CD8-positive, alpha-beta memory T cell (primary cell): ENCODE measurements around the gene RTN4. TPM values are rescaled to one million over a fixed set of nuclear protein-coding genes. Genes with fewer than 3 reads are reported as not detected.

Experiments
- CTCF ChIA-PET: fragments of 350-600 bp; sonication (Branson Sonifier 250); formaldehyde crosslinking; loops from one replicate; lab custom pipeline; 2021; ENCODE audit warnings: antibody characterized with exemption; lab: Charles Lee
- POLR2A ChIA-PET: fragments of 350-600 bp; sonication (Branson Sonifier 250); formaldehyde crosslinking; loops from one replicate; lab custom pipeline; 2021; ENCODE audit warnings: antibody characterized with exemption; lab: Charles Lee
- DNase-seq, 5 donors: peaks; one replicate each; pipeline versions ENCODE4 v3.0.0 to v3.0.0-alpha.2; 2020 to 2022; ENCODE audit warnings: mixed read lengths in 1 of 5
- H3K27ac ChIP-seq: one replicate; pipeline ENCODE4 v1.7.0; 2013; ENCODE audit warnings: low read depth, mild to moderate bottlenecking, low read length, moderate library complexity
- H3K27me3 ChIP-seq: 2 replicates; pipeline ENCODE4 v1.7.0; 2013; ENCODE audit warnings: low read length, mild to moderate bottlenecking; ENCODE audit not compliant: insufficient read depth, poor library complexity, severe bottlenecking
- H3K36me3 ChIP-seq: 2 replicates; pipeline ENCODE4 v1.7.0; 2013; ENCODE audit warnings: mild to moderate bottlenecking, low read length, moderate library complexity; ENCODE audit not compliant: insufficient read depth
- H3K4me1 ChIP-seq: 2 replicates; pipeline ENCODE4 v1.7.0; 2013; ENCODE audit warnings: mild to moderate bottlenecking, low read length, moderate library complexity; ENCODE audit not compliant: insufficient read depth
- H3K4me3 ChIP-seq: 2 replicates; pipeline ENCODE4 v1.7.0; 2013; ENCODE audit warnings: mild to moderate bottlenecking, low read length
- H3K9me3 ChIP-seq: 2 replicates; pipeline ENCODE4 v1.7.0; 2013; ENCODE audit warnings: mild to moderate bottlenecking, low read length
- H3K27ac Mint-ChIP-seq, 8 donors: one replicate each; pipeline ENCODE4 v1.8.0; 2020 to 2021; ENCODE audit warnings: mixed read lengths in 8 of 8, mild to moderate bottlenecking in 6 of 8, inconsistent platforms in 3 of 8, moderate library complexity in 3 of 8
- H3K27me3 Mint-ChIP-seq, 2 donors: one replicate each; pipeline ENCODE4 v1.8.0; 2020 to 2021; ENCODE audit warnings: mixed read lengths in 2 of 2, mild to moderate bottlenecking in 1 of 2, moderate library complexity in 1 of 2
- H3K36me3 Mint-ChIP-seq, 3 donors: one replicate each; pipeline ENCODE4 v1.8.0; 2020 to 2021; ENCODE audit warnings: mixed read lengths in 3 of 3, inconsistent platforms in 1 of 3, mild to moderate bottlenecking in 1 of 3
- H3K4me1 Mint-ChIP-seq, 3 donors: one replicate each; pipeline ENCODE4 v1.8.0; 2020 to 2021; ENCODE audit warnings: mixed read lengths in 3 of 3, inconsistent platforms in 1 of 3, mild to moderate bottlenecking in 1 of 3
- H3K4me3 Mint-ChIP-seq, 7 donors: one replicate each; pipeline ENCODE4 v1.8.0; 2020 to 2021; ENCODE audit warnings: mixed read lengths in 7 of 7, mild to moderate bottlenecking in 6 of 7, moderate library complexity in 4 of 7, inconsistent platforms in 2 of 7
- H3K9me3 Mint-ChIP-seq, 5 donors: one replicate each; pipeline ENCODE4 v1.8.0; 2020 to 2022; ENCODE audit warnings: mixed read lengths in 5 of 5, mild to moderate bottlenecking in 3 of 5, moderate library complexity in 2 of 5, inconsistent platforms in 1 of 5
- polyA plus RNA-seq: library from polyadenylated mRNA; unstranded; fragments of 300-500 nt; fragmentation: Illumina TruSeq; gene quantifications from one replicate; pipeline ENCODE4 v1.2.3, GENCODE V29; 2021
- total RNA-seq, 2 experiments: library from RNA; stranded (reverse); gene quantifications; one replicate each; pipeline ENCODE4 v1.2.3, GENCODE V29; 2021

RTN4 gene
- total and polyA plus RNA-seq, 3 experiments from 2014 or later: 100 to 110 (median 105) TPM

DNA sequence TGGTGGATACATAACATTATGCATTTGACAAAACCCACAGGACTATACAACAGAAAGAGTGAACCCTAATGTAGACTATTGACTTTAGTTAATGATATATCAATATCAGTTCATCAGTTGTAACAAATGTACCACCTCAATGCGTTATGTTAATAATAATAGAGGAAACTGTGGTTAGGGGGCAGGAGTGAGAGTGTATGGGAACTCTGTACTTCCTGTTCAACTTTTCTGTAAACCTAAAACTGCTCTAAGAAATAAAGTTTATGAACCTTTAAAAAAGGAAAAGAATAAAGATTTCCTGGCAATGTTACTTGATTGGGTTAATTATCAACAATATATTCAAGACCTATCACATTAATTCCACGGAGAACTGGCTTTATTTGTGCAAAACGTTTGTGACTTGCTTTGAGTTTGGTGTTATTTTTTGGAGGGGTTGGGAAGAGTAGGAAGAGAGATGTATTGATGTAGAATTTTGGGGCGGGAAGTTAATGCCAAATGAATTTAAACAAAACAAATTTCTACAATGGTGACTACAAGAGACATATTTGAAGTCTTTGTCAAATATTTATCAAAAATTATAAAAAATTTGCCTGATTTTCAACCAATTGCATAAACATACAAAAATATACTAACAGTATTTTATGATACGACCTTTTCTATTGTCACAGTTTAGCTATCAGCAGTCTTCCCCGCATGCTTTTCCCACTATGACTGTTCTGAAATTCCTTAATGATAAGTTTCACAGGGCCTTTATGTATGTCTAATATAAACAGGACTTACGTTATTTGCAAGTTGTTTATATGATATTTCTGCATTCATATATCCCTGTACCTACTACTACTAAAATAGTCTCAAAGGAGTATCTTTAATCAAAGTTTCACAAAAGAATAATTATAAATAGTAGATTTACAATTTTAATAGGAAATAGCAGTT is 2.1 kb upstream of the RTN4 start:
- Histone ChIP-seq H3K4me1 (peaks cover 43% of the 10 kb centered on the region), H3K4me3 (peak overlapping the region; percentile 46), H3K9me3 (no peaks in the 10 kb centered on the region), H3K27me3 (no peaks in the 10 kb centered on the region), H3K27ac (peak overlapping the region; percentile 93), H3K36me3 (no peaks in the 10 kb centered on the region)
- Mint-ChIP-seq H3K4me3 (peak overlapping the region; percentile 34 to 97 (median 42)), H3K27me3 (peaks cover 0 to 3% of the 10 kb centered on the region in 2 donors), H3K36me3 (peaks cover 0 to 18% (median 0%) of the 10 kb centered on the region in 3 donors), H3K27ac (peak overlapping the region in 7 of 8 donors; percentile 51 to 91 (median 81)), H3K4me1 (peaks cover 50 to 58% (median 58%) of the 10 kb centered on the region in 3 donors), H3K9me3 (no peaks in the 10 kb centered on the region)
- ChIA-PET CTCF (interaction anchor here (1.1 to 1.8 kb wide), 3 partner anchors 18 to 123 kb away, joined by 3 read pairs; no protein-coding TSS in a partner anchor), POLR2A (interaction anchor here (1.5 to 2.0 kb wide), 2 partner anchors 367 to 936 kb away, joined by 3 to 4 read pairs; partner anchors contain the start of gene CCDC88A)
- peak in 2 of 5 donors; percentile 15 to 29 for DNase-seq

GRCh38 chr2:55051026-55051866 is 995 bp upstream of the RTN4 start:
- Mint-ChIP-seq H3K27ac (peak overlapping the region; percentile 91 to 100 (median 99)), H3K9me3 (no peaks in the 10 kb centered on the region), H3K4me3 (peak overlapping the region; percentile 97 to 100 (median 99)), H3K27me3 (peaks cover 0 to 3% of the 10 kb centered on the region in 2 donors), H3K36me3 (peaks cover 0 to 18% (median 0%) of the 10 kb centered on the region in 3 donors), H3K4me1 (peaks cover 61 to 70% (median 70%) of the 10 kb centered on the region in 3 donors)
- H3K4me1 ChIP-seq: peaks cover 51% of the 10 kb centered on the region
- H3K36me3 ChIP-seq: no peaks in the 10 kb centered on the region
- peak in 4 of 5 donors; percentile 13 to 53 (median 31) for DNase-seq
- H3K27me3 ChIP-seq: no peaks in the 10 kb centered on the region
- peak overlapping the region; percentile 94 for H3K4me3 ChIP-seq
- H3K9me3 ChIP-seq: no peaks in the 10 kb centered on the region
- CTCF ChIA-PET: interaction anchor here (0.9 to 2.7 kb wide), 15 partner anchors 10 to 174 kb away, joined by 3 to 13 read pairs (median 4); no protein-coding TSS in a partner anchor
- peak overlapping the region; percentile 93 for H3K27ac ChIP-seq
- POLR2A ChIA-PET: interaction anchor here (0.6 to 2.0 kb wide), 10 partner anchors 17 to 935 kb away, joined by 3 to 11 read pairs (median 4); partner anchors contain the start of genes CCDC88A, CFAP36, CLHC1 and RPS27A

DNA sequence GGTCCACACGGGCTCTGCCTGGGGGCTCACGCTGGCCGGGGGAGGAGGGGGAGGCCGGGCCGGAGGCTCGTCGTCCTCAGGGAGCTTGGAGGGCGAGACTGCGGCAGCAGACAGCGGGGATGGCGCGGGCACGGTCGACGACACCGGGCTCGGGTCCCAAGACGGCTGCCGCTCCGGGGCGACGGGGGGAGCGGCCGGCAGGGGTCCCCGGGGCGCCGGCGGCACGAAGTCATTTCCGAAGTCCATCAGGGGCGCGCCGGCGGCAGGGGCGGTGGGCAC is 491 bp downstream of the RTN4 start:
- peak overlapping the region; percentile 94 for H3K4me3 ChIP-seq
- Mint-ChIP-seq H3K27ac (peak overlapping the region in 2 of 8 donors; percentile 91 to 98), H3K4me1 (peaks cover 71 to 82% (median 81%) of the 10 kb centered on the region in 3 donors), H3K27me3 (peaks cover 0 to 3% of the 10 kb centered on the region in 2 donors), H3K4me3 (peak overlapping the region; percentile 97 to 100 (median 99)), H3K9me3 (no peaks in the 10 kb centered on the region), H3K36me3 (peaks cover 0 to 18% (median 0%) of the 10 kb centered on the region in 3 donors)
- H3K9me3 ChIP-seq: no peaks in the 10 kb centered on the region
- ChIA-PET CTCF (interaction anchor here (1.0 to 2.7 kb wide), 12 partner anchors 9 to 176 kb away, joined by 3 to 13 read pairs (median 4); no protein-coding TSS in a partner anchor), POLR2A (interaction anchor here (0.6 to 1.6 kb wide), 12 partner anchors 16 to 491 kb away, joined by 3 to 11 read pairs (median 3); partner anchors contain the start of genes CFAP36, CLHC1 and RPS27A)
- H3K27ac ChIP-seq: peak overlapping the region; percentile 93
- H3K27me3 ChIP-seq: no peaks in the 10 kb centered on the region
- H3K36me3 ChIP-seq: no peaks in the 10 kb centered on the region
- DNase-seq: no peak
- peaks cover 59% of the 10 kb centered on the region for H3K4me1 ChIP-seq

GRCh38 chr2:55049043-55049820 is 1.0 kb downstream of the RTN4 start:
- H3K9me3 ChIP-seq: no peaks in the 10 kb centered on the region
- peak overlapping the region; percentile 94 to 99 (median 97) for H3K4me3 Mint-ChIP-seq
- peak; percentile 42 to 80 (median 55) for DNase-seq
- H3K4me3 ChIP-seq: peak overlapping the region; percentile 94
- POLR2A ChIA-PET: interaction anchor here (0.6 to 1.6 kb wide), 7 partner anchors 39 to 491 kb away, joined by 3 to 10 read pairs (median 3); partner anchors contain the start of gene CFAP36
- no peaks in the 10 kb centered on the region for H3K27me3 ChIP-seq
- H3K9me3 Mint-ChIP-seq: no peaks in the 10 kb centered on the region
- H3K36me3 ChIP-seq: no peaks in the 10 kb centered on the region
- CTCF ChIA-PET: interaction anchor here (0.9 to 2.7 kb wide), 11 partner anchors 9 to 176 kb away, joined by 3 to 13 read pairs (median 5); no protein-coding TSS in a partner anchor
- peaks cover 0 to 3% of the 10 kb centered on the region in 2 donors for H3K27me3 Mint-ChIP-seq
- H3K36me3 Mint-ChIP-seq: peaks cover 0 to 18% (median 0%) of the 10 kb centered on the region in 3 donors
- H3K4me1 ChIP-seq: peaks cover 54% of the 10 kb centered on the region
- H3K27ac Mint-ChIP-seq: peak overlapping the region; percentile 77 to 98 (median 90)
- peaks cover 66 to 82% (median 78%) of the 10 kb centered on the region in 3 donors for H3K4me1 Mint-ChIP-seq
- H3K27ac ChIP-seq: peak overlapping the region; percentile 93

- peak overlapping the region; percentile 77 to 98 (median 90) for H3K27ac Mint-ChIP-seq
- CTCF ChIA-PET: interaction anchor here (0.6 to 2.7 kb wide), 8 partner anchors 8 to 149 kb away, joined by 3 to 9 read pairs (median 4); no protein-coding TSS in a partner anchor
- peak overlapping the region; percentile 94 to 99 (median 97) for H3K4me3 Mint-ChIP-seq
- no peaks in the 10 kb centered on the region for H3K9me3 Mint-ChIP-seq
- Histone ChIP-seq H3K4me3 (peak overlapping the region; percentile 94), H3K27ac (peak overlapping the region; percentile 93), H3K36me3 (no peaks in the 10 kb centered on the region), H3K9me3 (no peaks in the 10 kb centered on the region), H3K4me1 (peaks cover 49% of the 10 kb centered on the region), H3K27me3 (no peaks in the 10 kb centered on the region)
- DNase-seq: no peak
- POLR2A ChIA-PET: interaction anchor here (1.0 kb wide), 1 partner anchor 12 kb away, joined by 3 read pairs; no protein-coding TSS in a partner anchor
- H3K36me3 Mint-ChIP-seq: peaks cover 0 to 18% (median 0%) of the 10 kb centered on the region in 3 donors
- H3K27me3 Mint-ChIP-seq: peaks cover 0 to 3% of the 10 kb centered on the region in 2 donors
- H3K4me1 Mint-ChIP-seq: peaks cover 62 to 81% (median 71%) of the 10 kb centered on the region in 3 donors
Measured at GRCh38 chr2:55048508-55049042, 1.7 kb downstream of the RTN4 start.

GRCh38 chr2:55047677-55048299 is 2.5 kb downstream of the RTN4 start:
- no peaks in the 10 kb centered on the region for H3K27me3 ChIP-seq
- peak overlapping the region; percentile 26 for H3K27ac ChIP-seq
- no peak for DNase-seq
- Mint-ChIP-seq H3K36me3 (peaks cover 0 to 18% (median 0%) of the 10 kb centered on the region in 3 donors), H3K27ac (peak overlapping the region in 7 of 8 donors; percentile 2 to 89 (median 67)), H3K27me3 (peaks cover 0 to 3% of the 10 kb centered on the region in 2 donors), H3K9me3 (no peaks in the 10 kb centered on the region), H3K4me3 (peak overlapping the region; percentile 83 to 98 (median 87)), H3K4me1 (peaks cover 63 to 84% (median 74%) of the 10 kb centered on the region in 3 donors)
- ChIA-PET POLR2A (interaction anchor here (1.0 kb wide), 1 partner anchor 11 kb away, joined by 3 read pairs; no protein-coding TSS in a partner anchor), CTCF (interaction anchor here (0.9 to 1.6 kb wide), 4 partner anchors 15 to 148 kb away, joined by 3 to 6 read pairs (median 4); no protein-coding TSS in a partner anchor)
- H3K36me3 ChIP-seq: no peaks in the 10 kb centered on the region
- H3K9me3 ChIP-seq: no peaks in the 10 kb centered on the region
- peaks cover 43% of the 10 kb centered on the region for H3K4me1 ChIP-seq
- H3K4me3 ChIP-seq: peak overlapping the region; percentile 38
